ENCODE data around the gene APOBEC3H.
"Not testable (repeated sequence)": the region's sequence is repeated elsewhere in the genome, so short reads cannot be mapped to it uniquely, and the experiment has no call there.

- TF ChIP-seq CTCF, POLR2A, EP300 (IDR thresholded peaks at IDR 0.05): not testable (repeated sequence)
These were observed 33.1 kb upstream of the APOBEC3H start for GRCh38 chr22:39063904-39064303.
